Muscle layer of duodenum (tissue), 2 donors: Measurements from ENCODE around the gene PCDHGA2.

Experiments
- H3K27ac ChIP-seq: one replicate; pipeline ENCODE4 v1.7.0; 2013; ENCODE audit warnings: mild to moderate bottlenecking, low read length
- H3K27me3 ChIP-seq: one replicate; pipeline ENCODE4 v1.7.0; 2013; ENCODE audit warnings: low read depth, mild to moderate bottlenecking, control low read depth, low read length
- H3K36me3 ChIP-seq, 2 donors: one replicate each; pipeline ENCODE4 v1.7.0; 2013; ENCODE audit warnings: low read length in 2 of 2, control low read depth in 1 of 2, mild to moderate bottlenecking in 1 of 2; ENCODE audit not compliant: insufficient read depth in 2 of 2, control insufficient read depth in 1 of 2
- H3K4me1 ChIP-seq, 2 donors: one replicate each; pipeline ENCODE4 v1.7.0; 2013; ENCODE audit warnings: low read length in 2 of 2, mild to moderate bottlenecking in 2 of 2, control low read depth in 1 of 2, moderate library complexity in 1 of 2; ENCODE audit not compliant: insufficient read depth in 2 of 2, control insufficient read depth in 1 of 2
- H3K4me3 ChIP-seq, 2 donors: one replicate each; pipeline ENCODE4 v1.7.0; 2013; ENCODE audit warnings: low read length in 2 of 2, low read depth in 1 of 2, mild to moderate bottlenecking in 1 of 2
- H3K9me3 ChIP-seq, 2 donors: one replicate each; pipeline ENCODE4 v1.7.0; 2013; ENCODE audit warnings: low read length in 2 of 2, control low read depth in 1 of 2, mild to moderate bottlenecking in 1 of 2; ENCODE audit not compliant: control insufficient read depth in 1 of 2
- donor health status: healthy.

The PCDHGA2 gene

GRCh38 chr5:141349917-141350619, 11.5 kb downstream of the PCDHGA2 start, which contains the start of gene PCDHGB1:
TSS of gene PCDHGB1 (plus strand) at chr5:141350099. CDS start at chr5:141350261, 162 bp downstream.
- Histone ChIP-seq H3K4me3 (peak within 1 kb of the TSS; percentile 33 to 56), H3K4me1 (no peaks in the 10 kb centered on the region), H3K27ac (no peak within 1 kb of the TSS), H3K36me3 (no peaks in the 10 kb centered on the region), H3K27me3 (no peaks in the 10 kb centered on the region), H3K9me3 (peaks cover 42 to 78% of the 10 kb centered on the region in 2 donors)

DNA sequence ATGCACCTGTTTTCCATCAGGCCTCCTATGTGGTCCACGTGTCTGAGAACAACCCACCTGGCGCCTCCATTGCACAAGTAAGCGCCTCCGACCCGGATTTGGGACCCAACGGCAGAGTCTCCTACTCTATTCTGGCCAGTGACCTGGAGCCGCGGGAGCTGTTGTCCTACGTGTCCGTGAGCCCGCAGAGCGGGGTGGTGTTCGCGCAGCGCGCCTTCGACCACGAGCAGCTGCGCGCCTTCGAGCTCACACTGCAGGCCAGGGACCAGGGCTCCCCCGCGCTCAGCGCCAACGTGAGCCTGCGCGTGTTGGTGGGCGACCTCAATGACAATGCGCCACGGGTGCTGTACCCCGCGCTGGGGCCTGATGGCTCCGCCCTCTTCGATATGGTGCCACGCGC, 13.0 kb downstream of the PCDHGA2 start:
- Histone ChIP-seq H3K4me1 (no peaks in the 10 kb centered on the region), H3K4me3 (peak overlapping the region in 1 of 2 donors; percentile 56)

GRCh38 chr5:141354900-141355469, 16.4 kb downstream of the PCDHGA2 start, which contains the start of gene PCDHGA4:
TSS of gene PCDHGA4 (plus strand) at chr5:141355021. CDS start at chr5:141355108, 87 bp downstream.
- Histone ChIP-seq H3K27me3 (no peaks in the 10 kb centered on the region), H3K4me1 (no peaks in the 10 kb centered on the region), H3K36me3 (no peaks in the 10 kb centered on the region), H3K9me3 (peaks cover 52 to 71% of the 10 kb centered on the region in 2 donors), H3K4me3 (peak within 1 kb of the TSS; percentile 12 to 53), H3K27ac (no peak within 1 kb of the TSS)

More for the DNA sequence above, 13.0 kb downstream of the PCDHGA2 start:
- Histone ChIP-seq H3K36me3 (no peaks in the 10 kb centered on the region), H3K9me3 (peaks cover 53 to 81% of the 10 kb centered on the region in 2 donors), H3K27ac (no peak overlapping the region), H3K27me3 (no peaks in the 10 kb centered on the region)

DNA sequence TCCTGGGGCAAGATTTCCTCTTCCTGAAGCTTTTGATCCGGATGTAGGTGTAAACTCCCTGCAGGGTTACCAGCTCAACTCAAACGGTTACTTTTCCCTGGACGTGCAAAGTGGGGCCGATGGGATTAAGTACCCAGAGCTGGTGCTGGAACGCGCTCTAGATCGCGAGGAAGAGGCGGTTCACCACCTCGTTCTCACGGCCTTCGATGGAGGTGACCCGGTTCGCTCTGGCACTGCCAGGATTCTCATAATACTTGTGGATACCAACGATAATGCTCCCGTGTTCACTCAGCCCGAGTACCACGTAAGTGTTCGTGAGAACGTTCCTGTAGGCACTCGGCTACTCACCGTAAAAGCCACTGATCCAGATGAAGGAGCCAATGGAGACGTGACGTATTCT, 17.1 kb downstream of the PCDHGA2 start:
- peak overlapping the region; percentile 12 to 53 for H3K4me3 ChIP-seq
- no peaks in the 10 kb centered on the region for H3K4me1 ChIP-seq
- no peaks in the 10 kb centered on the region for H3K36me3 ChIP-seq
- no peak overlapping the region for H3K27ac ChIP-seq
- H3K27me3 ChIP-seq = no peaks in the 10 kb centered on the region
- peaks cover 55 to 71% of the 10 kb centered on the region in 2 donors for H3K9me3 ChIP-seq

DNA sequence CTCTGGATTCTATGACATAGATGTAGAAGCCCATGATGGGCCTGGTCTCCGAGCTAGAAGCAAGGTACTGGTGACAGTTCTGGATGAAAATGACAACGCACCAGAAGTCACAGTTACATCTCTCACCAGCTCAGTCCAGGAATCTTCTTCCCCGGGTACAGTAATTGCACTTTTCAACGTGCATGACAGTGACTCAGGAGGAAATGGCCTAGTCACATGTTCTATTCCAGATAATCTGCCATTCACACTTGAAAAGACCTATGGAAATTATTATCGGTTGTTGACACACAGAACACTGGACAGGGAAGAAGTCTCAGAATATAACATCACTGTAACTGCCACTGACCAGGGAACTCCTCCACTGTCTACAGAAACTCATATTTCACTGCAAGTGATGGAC, 17.6 kb downstream of the PCDHGA2 start:
- no peak overlapping the region for H3K27ac ChIP-seq
- peak overlapping the region in 1 of 2 donors; percentile 53 for H3K4me3 ChIP-seq
- no peaks in the 10 kb centered on the region for H3K36me3 ChIP-seq
- H3K9me3 ChIP-seq = peaks cover 55 to 71% of the 10 kb centered on the region in 2 donors
- H3K27me3 ChIP-seq = no peaks in the 10 kb centered on the region
- H3K4me1 ChIP-seq = no peaks in the 10 kb centered on the region

GRCh38 chr5:141356950-141357349, 18.4 kb downstream of the PCDHGA2 start:
- H3K27ac ChIP-seq = no peak overlapping the region
- H3K9me3 ChIP-seq = peaks cover 51 to 71% of the 10 kb centered on the region in 2 donors
- no peaks in the 10 kb centered on the region for H3K27me3 ChIP-seq

DNA sequence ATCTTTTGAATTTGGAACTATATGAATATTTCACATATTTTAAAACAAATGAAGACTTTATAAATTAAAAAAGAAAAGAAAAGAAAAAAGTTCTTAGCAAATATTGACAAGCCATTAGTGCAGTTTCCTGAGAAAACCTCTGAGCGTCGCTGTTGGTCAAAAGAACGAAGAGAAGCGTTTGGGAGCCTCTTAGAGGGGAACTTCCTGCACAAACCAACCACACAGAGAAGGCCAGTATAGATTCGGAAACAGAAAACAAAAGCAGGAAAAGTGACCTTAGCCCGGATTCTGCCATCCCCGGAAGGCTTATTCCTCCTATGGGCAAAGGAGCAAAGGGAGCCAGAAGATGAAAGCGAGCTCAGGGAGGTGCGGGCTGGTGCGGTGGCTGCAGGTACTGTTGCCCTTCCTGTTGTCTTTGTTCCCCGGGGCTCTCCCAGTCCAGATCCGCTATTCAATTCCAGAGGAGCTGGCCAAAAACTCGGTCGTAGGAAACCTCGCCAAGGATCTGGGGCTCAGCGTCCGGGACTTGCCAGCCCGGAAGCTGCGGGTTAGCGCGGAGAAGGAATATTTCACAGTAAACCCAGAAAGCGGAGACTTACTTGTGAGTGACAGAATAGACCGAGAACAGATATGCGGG, 21.3 kb downstream of the PCDHGA2 start, which contains the start of gene PCDHGB2:
PCDHGB2 (plus strand) TSS at position 205 of the 637 bp plus-strand sequence; CDS start at position 347, 142 bp downstream.
- H3K27me3 ChIP-seq = no peaks in the 10 kb centered on the region
- peaks cover 71 to 80% of the 10 kb centered on the region in 2 donors for H3K9me3 ChIP-seq
- H3K4me1 ChIP-seq = no peaks in the 10 kb centered on the region
- peak within 1 kb of the TSS; percentile 48 to 58 for H3K4me3 ChIP-seq
- H3K36me3 ChIP-seq = no peaks in the 10 kb centered on the region
- no peak within 1 kb of the TSS for H3K27ac ChIP-seq

More at GRCh38 chr5:141356950-141357349, 18.4 kb downstream of the PCDHGA2 start:
- Histone ChIP-seq H3K36me3 (no peaks in the 10 kb centered on the region), H3K4me3 (peak overlapping the region in 1 of 2 donors; percentile 53), H3K4me1 (no peaks in the 10 kb centered on the region)

GRCh38 chr5:141360685-141361084, 22.1 kb downstream of the PCDHGA2 start:
- Histone ChIP-seq H3K27me3 (no peaks in the 10 kb centered on the region), H3K9me3 (peaks cover 71 to 80% of the 10 kb centered on the region in 2 donors), H3K36me3 (no peaks in the 10 kb centered on the region), H3K4me1 (no peaks in the 10 kb centered on the region), H3K4me3 (peak overlapping the region; percentile 48 to 58), H3K27ac (no peak overlapping the region)

- H3K4me3 ChIP-seq = peak overlapping the region; percentile 37 to 58
- peaks cover 60 to 74% of the 10 kb centered on the region in 2 donors for H3K9me3 ChIP-seq
- no peaks in the 10 kb centered on the region for H3K27me3 ChIP-seq
Measured at GRCh38 chr5:141362719-141363118, 24.2 kb downstream of the PCDHGA2 start.

GRCh38 chr5:141363952-141364660, 25.5 kb downstream of the PCDHGA2 start, which contains the start of gene PCDHGA5:
TSS of gene PCDHGA5 (plus strand) at chr5:141364162. CDS start at chr5:141364331, 169 bp downstream.
- no peak within 1 kb of the TSS for H3K27ac ChIP-seq
- H3K27me3 ChIP-seq = no peaks in the 10 kb centered on the region
- H3K36me3 ChIP-seq = no peaks in the 10 kb centered on the region
- H3K4me1 ChIP-seq = no peaks in the 10 kb centered on the region
- peak within 1 kb of the TSS; percentile 37 to 66 for H3K4me3 ChIP-seq
- peaks cover 60 to 75% of the 10 kb centered on the region in 2 donors for H3K9me3 ChIP-seq

More at GRCh38 chr5:141362719-141363118, 24.2 kb downstream of the PCDHGA2 start:
- Histone ChIP-seq H3K36me3 (no peaks in the 10 kb centered on the region), H3K4me1 (no peaks in the 10 kb centered on the region), H3K27ac (no peak overlapping the region)
